H1 (cell line): ENCODE results near the gene PPP2R2B.

ENCODE experiments used
- CTCF ChIP-seq, 3 experiments: IDR thresholded peaks; 1 replicate in 2 of 3; 2 replicates in 1 of 3; pipeline versions ENCODE4 v1.5.1 to v1.6.1; 2011; ENCODE audit warnings: low read length in 3 of 3, mild to moderate bottlenecking in 3 of 3, inconsistent platforms in 2 of 3, low read depth in 1 of 3, moderate library complexity in 1 of 3; ENCODE audit not compliant: insufficient read depth in 1 of 3; ENCODE audit errors: control extremely low read depth in 1 of 3
- KDM5A ChIP-seq: fragments of 200-600 bp; IDR thresholded peaks from 2 replicates; pipeline ENCODE4 v1.7.1; 2012; ENCODE audit warnings: mild to moderate bottlenecking, low read length, inconsistent platforms, mixed read lengths

- no peak for TF ChIP-seq KDM5A
- no peak for TF ChIP-seq CTCF (IDR thresholded peaks at IDR 0.05; ENCODE audit: control extremely low read depth in 1 of 3, insufficient read depth in 1 of 3, low read depth in 1 of 3, low read length in 3 of 3)
Observed at GRCh38 chr5:146762830-146763229, 115.7 kb downstream of the PPP2R2B start.
